Mesothelial cell of epicardium (in vitro differentiated cells): ENCODE results near the gene ATF1. TPM values are rescaled to one million over a fixed set of nuclear protein-coding genes. Genes with fewer than 3 reads are reported as not detected.
"Not testable (repeated sequence)": the region's sequence is repeated elsewhere in the genome, so short reads cannot be mapped to it uniquely, and the experiment has no call there.

Source experiments
- DNase-seq, 2 experiments: peaks; one replicate each; pipeline ENCODE4 v3.0.0; 2021; ENCODE audit warnings: low spot score in 2 of 2; ENCODE audit not compliant: unreplicated experiment in 2 of 2
- H3K27ac Mint-ChIP-seq: 2 replicates; pipeline ENCODE4 v1.8.0; 2021; ENCODE audit warnings: mixed read lengths
- H3K27me3 Mint-ChIP-seq: 2 replicates; pipeline ENCODE4 v1.8.0; 2021; ENCODE audit warnings: low read depth, mixed read lengths
- H3K36me3 Mint-ChIP-seq: 2 replicates; pipeline ENCODE4 v1.8.0; 2021; ENCODE audit warnings: mixed read lengths
- H3K4me1 Mint-ChIP-seq: 2 replicates; pipeline ENCODE4 v1.8.0; 2021; ENCODE audit warnings: mixed read lengths
- H3K4me3 Mint-ChIP-seq: 2 replicates; pipeline ENCODE4 v1.8.0; 2021; ENCODE audit warnings: mild to moderate bottlenecking, moderate library complexity, mixed read lengths
- H3K9me3 Mint-ChIP-seq: 2 replicates; pipeline ENCODE4 v1.8.0; 2021; ENCODE audit warnings: mixed read lengths
- CTCF ChIP-seq: fragments of 200-600 bp; sonication (generic); IDR thresholded peaks from one replicate; pipeline ENCODE4 v1.5.0; 2021; ENCODE audit warnings: antibody characterized with exemption; ENCODE audit not compliant: unreplicated experiment
- total RNA-seq: library from RNA; stranded (reverse); gene quantifications from 3 replicates; pipeline ENCODE4 v1.2.1, GENCODE V29; 2021

The ATF1 gene
- total RNA-seq, 1 donor from 2014 or later = 27.9 TPM

- Mint-ChIP-seq H3K9me3 (peaks cover 22% of the 10 kb centered on the region), H3K27me3 (no peaks in the 10 kb centered on the region), H3K27ac (no peak overlapping the region), H3K4me3 (no peak overlapping the region), H3K36me3 (peaks cover 13% of the 10 kb centered on the region), H3K4me1 (no peaks in the 10 kb centered on the region)
- no peak for DNase-seq
- TF ChIP-seq CTCF = no peak
These were observed 98.4 kb downstream of the ATF1 start for GRCh38 chr12:50862316-50862715.

DNA sequence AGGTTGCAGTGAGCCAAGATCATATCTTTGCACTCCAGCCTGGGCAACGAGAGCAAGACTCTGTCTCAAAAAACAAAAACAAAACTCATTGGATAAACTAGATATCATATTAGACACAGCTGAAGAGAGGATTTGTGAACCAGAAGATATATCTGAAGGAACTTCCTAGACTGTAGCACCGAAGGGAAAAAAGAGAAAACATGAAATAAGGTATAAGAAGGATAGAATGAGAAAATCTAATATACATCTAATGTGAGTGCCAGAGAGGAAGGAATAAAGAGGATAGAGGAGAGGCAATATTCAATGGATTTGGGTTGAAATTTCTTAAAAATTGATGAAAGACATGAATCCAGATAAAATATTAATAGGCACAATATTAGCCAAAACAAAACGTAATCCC, 101.4 kb downstream of the ATF1 start:
- TF ChIP-seq CTCF = no peak
- no peak overlapping the region for H3K27ac Mint-ChIP-seq
- H3K27me3 Mint-ChIP-seq = no peaks in the 10 kb centered on the region
- no peak for DNase-seq
- no peaks in the 10 kb centered on the region for H3K4me1 Mint-ChIP-seq
- no peak overlapping the region for H3K4me3 Mint-ChIP-seq
- peaks cover 21% of the 10 kb centered on the region for H3K36me3 Mint-ChIP-seq
- H3K9me3 Mint-ChIP-seq = peaks cover 43% of the 10 kb centered on the region

GRCh38 chr12:50868881-50869280, 105.0 kb downstream of the ATF1 start:
- H3K9me3 Mint-ChIP-seq = peaks cover 65% of the 10 kb centered on the region
- not testable (repeated sequence) for H3K27me3 Mint-ChIP-seq, H3K4me1 Mint-ChIP-seq

More at GRCh38 chr12:50868881-50869280, 105.0 kb downstream of the ATF1 start:
- H3K4me3 Mint-ChIP-seq, H3K27ac Mint-ChIP-seq, DNase-seq: not testable (repeated sequence)
- peaks cover 23% of the 10 kb centered on the region for H3K36me3 Mint-ChIP-seq

Other genes starting within 250 kb of the ATF1 start
- gene TMPRSS12, start 78.8 kb downstream of the ATF1 start, total RNA-seq = 0.24 to 0.27 TPM in 2 of 3 replicates, not detected in the other
- gene HIGD1C, start 188.4 kb downstream of the ATF1 start, total RNA-seq = not detected in 3 replicates